Astrocyte of the cerebellum (primary cell): ENCODE measurements around the gene FMNL1.

ENCODE experiments used
- DNase-seq: peaks from one replicate; pipeline ENCODE4 v3.0.0-alpha.2; 2011; ENCODE audit warnings: low read depth
- H3K4me3 ChIP-seq: 2 replicates; pipeline ENCODE4 v1.5.1; 2011; ENCODE audit warnings: mild to moderate bottlenecking, low read depth, low read length, moderate library complexity
- CTCF ChIP-seq: IDR thresholded peaks from 2 replicates; pipeline ENCODE4 v1.5.1; 2012; ENCODE audit warnings: low read length, low read depth, moderate library complexity, mild to moderate bottlenecking; ENCODE audit errors: missing control alignments
- in situ Hi-C: cut with HindIII; loops from 2 replicates; pipeline ENCODE4 v1.10.0; 2017; ENCODE audit warnings: low sequenced_read_pairs

The FMNL1 gene

GRCh38 chr17:45222996-45223538 is 1.4 kb downstream of the FMNL1 start:
- no peak overlapping the region for H3K4me3 ChIP-seq
- in situ Hi-C loops: loop anchor here (25.0 kb wide), 1 partner anchor 639 kb away; no protein-coding TSS in a partner anchor
- TF ChIP-seq CTCF: no peak
- no peak for DNase-seq

GRCh38 chr17:45223539-45224528 is 2.1 kb downstream of the FMNL1 start:
- TF ChIP-seq CTCF: no peak
- H3K4me3 ChIP-seq: no peak overlapping the region
- no peak for DNase-seq
- in situ Hi-C loops: loop anchor here (25.0 kb wide), 1 partner anchor 638 kb away; no protein-coding TSS in a partner anchor

- H3K4me3 ChIP-seq: no peak overlapping the region
- TF ChIP-seq CTCF: no peak
- no peak for DNase-seq
- in situ Hi-C loops: loop anchor here (25.0 kb wide), 1 partner anchor 638 kb away; no protein-coding TSS in a partner anchor
These were observed 3.0 kb downstream of the FMNL1 start for GRCh38 chr17:45224671-45225050.

- DNase-seq: no peak
- in situ Hi-C loops: no loop called here
These were observed 3.5 kb downstream of the FMNL1 start for GRCh38 chr17:45225051-45225700.

GRCh38 chr17:45225964-45226530 is 4.4 kb downstream of the FMNL1 start:
- H3K4me3 ChIP-seq: no peak overlapping the region
- DNase-seq: no peak
- in situ Hi-C loops: no loop called here
- no peak for TF ChIP-seq CTCF

More at GRCh38 chr17:45225051-45225700, 3.5 kb downstream of the FMNL1 start:
- TF ChIP-seq CTCF: no peak
- no peak overlapping the region for H3K4me3 ChIP-seq

GRCh38 chr17:45226576-45226975 is 4.9 kb downstream of the FMNL1 start:
- TF ChIP-seq CTCF: no peak
- no peak overlapping the region for H3K4me3 ChIP-seq
- no peak for DNase-seq
- in situ Hi-C loops: no loop called here
